Colon (tissue), 2 donors: Measurements from ENCODE around the gene MEGF6.
A peak's percentile ranks its signal among the peaks of the same experiment; 100 is the strongest.
"Not testable (repeated sequence)": the region's sequence is repeated elsewhere in the genome, so short reads cannot be mapped to it uniquely, and the experiment has no call there.

ENCODE experiments used
- FAIRE-seq: peaks from 2 replicates; lab custom pipeline; 2012; peaks lifted over from hg19 to GRCh38; lab: Jason Lieb, UNC
- donor health status: control.
- donor health status: control.

MEGF6 gene

DNA sequence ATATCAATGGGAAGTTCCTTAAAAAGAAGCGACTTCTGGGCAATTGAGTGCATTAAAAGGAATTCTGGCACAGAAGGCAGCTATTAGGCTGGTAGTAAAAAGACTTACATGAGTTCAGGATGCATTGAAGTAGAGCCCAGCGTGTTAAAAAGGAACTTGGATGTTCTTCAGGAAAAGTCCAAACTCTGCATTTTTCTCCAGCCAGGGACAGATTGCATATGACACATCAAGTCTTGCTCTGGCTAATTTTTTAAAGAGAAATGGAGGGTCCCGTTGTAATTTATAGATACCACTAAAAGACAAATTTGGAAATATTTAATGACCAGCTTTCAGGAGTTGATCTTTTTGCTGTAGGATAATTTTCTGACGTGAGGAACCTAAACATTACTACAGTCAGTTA, 14.7 kb upstream of the MEGF6 start:
- FAIRE-seq, result no peak

DNA sequence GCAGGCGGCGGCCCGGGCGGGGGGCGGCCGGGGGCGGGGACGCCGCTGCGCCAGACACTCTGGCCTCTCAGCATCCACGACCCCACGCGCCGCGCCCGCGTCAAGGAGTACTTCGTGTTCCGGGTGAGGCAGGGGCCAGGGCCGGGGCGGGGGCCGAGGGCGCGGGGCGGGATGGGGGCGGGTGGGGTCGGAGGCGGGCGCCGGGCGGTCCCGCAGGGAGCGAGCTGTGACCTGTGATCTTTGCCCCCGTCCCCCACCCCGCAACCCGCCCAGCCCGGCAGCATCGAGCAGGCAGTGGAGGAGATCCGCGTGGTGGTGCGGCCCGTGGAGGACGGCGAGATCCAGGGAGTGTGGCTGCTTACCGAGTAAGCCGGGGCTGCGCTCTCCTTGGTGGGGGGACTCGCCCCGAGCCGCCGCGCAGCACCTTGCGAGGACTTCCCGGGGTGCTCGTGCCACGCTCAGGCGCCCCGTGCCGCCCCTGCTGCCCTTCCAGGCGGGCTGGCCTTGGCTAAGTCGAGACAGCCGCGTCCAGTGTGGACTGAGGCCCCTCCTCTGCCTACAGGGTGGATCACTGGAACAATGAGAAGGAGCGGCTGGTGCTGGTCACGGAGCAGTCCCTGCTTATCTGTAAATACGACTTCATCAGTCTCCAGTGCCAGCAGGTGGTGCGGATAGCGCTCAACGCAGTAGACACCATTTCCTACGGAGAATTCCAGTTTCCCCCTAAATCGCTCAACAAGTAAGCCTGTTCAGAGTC, 14.0 kb upstream of the MEGF6 start:
- FAIRE-seq, result no peak

DNA sequence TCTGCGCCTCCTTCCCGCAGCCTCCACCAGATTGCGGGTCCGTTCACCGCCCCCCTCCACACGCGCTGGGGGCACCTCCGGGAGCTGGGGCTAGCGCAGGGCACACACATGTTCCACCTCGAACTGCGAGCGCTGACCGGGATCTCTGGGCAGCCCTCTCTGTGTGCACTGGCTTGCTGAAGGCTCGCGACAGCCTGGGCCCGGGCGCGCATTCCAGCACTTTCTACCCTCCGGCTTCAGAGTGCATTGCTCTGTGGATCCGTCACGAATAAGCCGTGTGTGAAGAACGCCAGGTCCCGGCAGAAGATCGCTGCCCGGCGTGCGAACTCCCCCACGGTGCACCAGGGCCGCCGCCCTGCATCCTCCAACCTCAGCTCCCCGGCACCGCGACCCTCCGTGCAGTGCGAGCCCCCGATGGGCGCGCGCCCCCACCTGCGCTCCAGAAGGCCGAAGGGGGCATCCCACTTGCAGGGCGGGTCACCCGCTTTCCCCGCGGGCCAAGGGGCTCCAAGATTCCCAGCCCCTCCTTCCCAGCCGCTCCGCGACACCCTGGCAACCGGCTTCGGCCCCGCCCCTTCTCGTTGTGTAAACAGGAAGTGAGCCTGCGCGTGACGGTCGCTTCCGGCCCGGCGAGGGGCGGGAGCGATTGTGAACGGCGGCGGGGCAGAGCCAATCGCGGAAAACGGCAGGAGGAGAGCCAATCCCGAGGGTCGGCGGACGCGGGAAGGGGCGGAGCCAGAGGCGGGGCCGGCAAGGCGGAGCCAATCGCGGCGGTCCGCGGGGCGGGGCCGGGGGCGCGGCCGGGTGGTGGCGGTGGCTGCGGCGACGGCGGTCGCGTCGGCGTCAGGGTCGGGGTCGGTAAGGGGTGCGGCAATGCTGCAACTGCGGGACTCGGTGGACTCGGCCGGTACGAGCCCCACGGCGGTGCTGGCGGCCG, 13.2 kb upstream of the MEGF6 start, which contains the start of gene TPRG1L:
TSS of gene TPRG1L (plus strand) at position 816 of the 937 bp plus-strand sequence. CDS start at position 874, 58 bp downstream.
- FAIRE-seq, result no peak

DNA sequence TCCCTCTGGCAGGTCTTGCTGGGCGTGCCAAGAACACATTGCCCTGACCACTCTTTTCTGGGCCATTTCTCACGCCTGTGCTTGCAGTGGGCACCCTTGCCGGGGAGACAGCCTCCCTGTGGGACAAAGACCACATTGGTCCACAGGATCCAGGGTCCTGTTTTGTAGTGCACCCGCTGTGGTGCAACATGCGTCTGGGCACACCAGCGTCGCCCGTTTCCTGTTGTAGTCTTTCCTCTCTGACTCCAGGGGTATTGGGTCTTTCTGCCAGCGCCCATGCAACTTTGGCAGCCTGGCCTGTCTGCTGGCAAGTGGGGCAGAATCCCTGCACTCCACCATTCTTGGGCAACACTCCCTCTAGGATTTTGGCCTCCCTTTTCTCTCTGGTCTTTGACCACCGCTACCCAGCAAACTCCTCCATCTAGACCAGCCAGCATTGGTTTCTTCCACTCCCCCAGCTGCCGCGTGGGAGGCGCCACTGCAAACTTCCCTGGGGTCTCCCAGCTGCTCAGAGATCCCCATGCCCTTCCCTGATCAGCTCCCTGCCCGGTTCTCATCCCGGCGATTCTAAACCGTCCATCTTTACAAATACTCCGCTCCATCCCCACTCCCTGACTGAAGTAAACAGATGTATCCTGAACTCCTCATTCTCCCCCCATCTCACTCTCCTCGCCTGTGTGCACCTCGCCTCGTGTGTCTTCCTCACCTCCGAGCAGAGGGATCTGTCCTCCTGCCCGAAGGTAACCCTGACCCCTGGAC, 12.3 kb upstream of the MEGF6 start:
- FAIRE-seq, result no peak

DNA sequence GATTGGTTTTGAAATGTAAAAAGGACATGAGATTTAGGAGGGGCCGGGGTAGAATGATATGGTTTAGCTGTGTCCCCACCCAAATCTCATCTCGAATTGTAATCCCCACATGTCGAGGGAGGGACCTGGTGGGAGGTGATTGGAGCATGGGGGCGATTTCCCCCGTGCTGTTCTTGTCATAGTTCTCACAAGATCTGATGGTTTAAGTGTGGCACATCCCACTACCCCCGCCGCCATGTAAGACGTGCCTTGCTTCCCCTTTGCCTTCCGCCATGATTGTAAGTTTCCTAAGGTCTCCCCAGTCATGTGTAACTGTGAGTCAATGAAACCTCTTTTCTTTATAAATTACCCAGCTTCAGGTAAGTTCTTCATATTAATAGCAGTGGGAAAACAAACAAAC, 10.8 kb upstream of the MEGF6 start:
- not testable (repeated sequence) for FAIRE-seq

DNA sequence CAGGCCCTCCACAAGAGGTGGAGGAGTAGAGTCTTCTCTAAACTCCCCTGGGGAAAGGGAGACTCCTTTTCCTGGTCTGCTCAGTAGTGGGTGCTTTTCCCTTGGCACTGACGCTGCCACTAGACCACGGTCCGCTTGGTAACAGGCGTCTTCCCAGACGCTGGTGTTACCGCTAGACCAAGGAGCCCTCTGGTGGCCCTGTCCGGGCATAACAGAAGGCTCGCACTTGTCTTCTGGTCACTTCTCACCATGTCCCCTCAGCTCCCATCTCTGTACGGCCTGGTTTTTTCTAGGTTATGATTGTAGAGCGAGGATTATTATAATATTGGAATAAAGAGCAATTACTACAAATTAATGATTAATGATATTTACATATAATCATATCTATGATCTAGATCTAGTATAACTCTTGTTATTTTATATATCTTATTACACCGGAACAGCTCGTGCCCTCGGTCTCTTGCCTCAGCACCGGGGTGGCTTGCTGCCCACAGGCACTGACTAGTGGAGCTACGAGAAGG, 9.9 kb upstream of the MEGF6 start:
- FAIRE-seq, result peak; percentile 76

DNA sequence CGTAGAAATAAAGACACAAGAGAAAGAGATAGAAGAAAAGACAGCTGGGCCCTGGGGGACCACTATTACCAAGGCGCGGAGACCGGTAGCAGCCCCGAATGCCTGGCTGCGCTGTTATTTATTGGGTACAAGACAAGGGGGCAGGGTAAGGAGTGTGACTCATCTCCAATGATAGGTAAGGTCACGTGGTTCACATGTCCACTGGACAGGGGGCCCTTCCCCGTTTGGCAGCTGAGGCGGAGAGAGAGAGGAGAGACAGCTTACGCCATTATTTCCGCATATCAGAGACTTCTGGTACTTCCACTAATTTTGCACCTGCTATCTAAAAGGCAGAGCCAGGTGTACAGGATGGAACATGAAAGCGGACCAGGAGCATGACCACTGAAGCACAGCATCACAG, 9.4 kb upstream of the MEGF6 start:
- no peak for FAIRE-seq

DNA sequence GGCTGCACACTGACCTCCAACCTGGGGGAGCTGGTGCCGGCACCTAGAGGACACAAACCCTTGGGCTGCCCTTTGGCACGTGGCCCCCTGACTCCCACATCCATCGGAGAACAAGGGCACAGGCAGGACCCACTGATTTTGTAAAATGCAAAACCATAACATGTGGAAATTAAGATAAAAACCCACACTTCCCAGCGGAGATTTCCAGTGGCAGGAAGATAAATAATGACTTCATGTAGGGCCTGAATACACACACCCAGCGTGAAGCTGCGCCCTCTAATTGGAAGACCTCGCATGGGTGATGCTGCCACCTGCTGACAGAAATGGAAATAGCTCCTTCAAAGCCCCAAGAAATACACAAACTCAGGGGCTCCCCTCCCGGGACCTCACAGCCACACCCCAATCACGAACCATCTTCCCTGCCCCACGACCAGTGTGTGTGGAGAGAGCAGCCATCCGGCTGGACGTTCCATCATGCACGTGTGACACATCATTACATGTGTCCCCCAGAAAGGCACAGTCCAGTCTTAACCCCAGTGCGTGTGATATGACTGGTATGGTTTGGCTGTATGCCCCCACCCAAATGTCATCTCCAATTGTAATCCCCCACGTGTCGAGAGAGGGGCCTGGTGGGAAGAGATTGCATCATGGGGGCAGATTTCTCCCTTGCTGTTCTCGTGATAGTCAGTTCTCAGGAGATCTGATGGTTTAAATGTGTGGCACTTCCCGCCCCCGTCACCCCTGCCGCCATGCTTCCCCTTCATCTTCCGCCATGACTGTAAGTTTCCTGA, 7.8 kb upstream of the MEGF6 start:
- FAIRE-seq, result no peak

DNA sequence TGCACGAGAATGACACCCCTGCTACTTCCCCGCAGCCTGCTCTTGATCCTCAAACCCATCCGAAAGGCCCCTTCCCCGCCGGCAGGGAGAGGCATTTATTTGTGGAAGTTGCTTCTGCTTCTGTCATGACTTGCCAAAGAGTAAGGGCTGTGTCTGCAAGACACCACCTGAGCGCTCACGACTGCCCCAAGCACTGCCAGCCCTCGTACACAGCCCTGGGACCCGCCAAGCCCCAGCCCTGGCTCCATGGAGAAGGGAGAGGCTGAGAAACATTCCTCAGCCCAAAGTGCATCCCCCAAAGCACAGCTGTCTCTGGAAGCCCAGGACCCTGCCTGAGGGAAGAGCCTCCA, 7.2 kb upstream of the MEGF6 start:
- no peak for FAIRE-seq

DNA sequence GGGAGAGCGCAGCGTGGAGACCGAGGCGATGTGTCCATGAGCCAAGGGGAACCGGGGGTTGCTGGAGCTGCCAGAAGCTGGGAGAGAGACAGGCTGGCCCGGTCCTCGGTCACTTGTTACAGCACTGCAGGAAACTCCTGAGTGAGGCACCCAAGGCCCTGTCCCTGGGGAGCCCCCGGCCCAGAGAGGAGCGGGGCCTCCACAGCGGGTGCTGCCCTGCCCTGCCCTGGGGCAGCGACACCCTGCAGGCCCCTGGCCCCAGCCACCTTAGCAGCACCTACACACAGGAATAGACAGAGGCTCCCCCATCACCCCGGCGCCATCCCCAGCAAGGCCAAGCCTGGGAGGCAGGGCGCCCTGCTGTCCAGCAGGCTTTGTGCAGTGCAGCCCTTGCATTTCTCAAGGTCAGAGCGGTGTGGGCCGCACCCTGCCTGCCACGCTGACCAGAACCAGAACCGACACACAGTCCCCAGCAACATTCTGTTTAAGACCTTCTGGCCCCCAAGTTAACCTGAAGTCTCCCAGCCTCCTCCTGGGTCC, 6.6 kb upstream of the MEGF6 start:
- no peak for FAIRE-seq

DNA sequence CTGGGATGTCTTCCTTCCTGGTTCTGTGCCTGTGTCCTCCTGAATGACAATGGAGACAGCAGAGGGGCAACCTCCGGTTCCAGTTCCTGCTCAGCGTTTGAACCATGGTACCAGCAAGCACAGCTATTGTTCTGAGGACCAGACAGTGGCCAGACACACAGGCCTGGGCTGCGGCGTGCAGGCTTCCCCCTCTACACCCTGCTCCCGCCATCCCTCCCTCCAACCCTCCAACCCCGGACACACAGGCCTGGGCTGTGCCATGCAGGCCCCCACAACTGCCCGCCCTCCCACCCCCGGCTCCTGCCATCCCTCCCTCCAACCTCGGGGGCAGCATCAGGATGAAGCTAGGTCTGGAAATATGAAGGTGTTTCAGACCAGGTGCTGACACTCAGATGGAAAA, 5.6 kb upstream of the MEGF6 start:
- no peak for FAIRE-seq

DNA sequence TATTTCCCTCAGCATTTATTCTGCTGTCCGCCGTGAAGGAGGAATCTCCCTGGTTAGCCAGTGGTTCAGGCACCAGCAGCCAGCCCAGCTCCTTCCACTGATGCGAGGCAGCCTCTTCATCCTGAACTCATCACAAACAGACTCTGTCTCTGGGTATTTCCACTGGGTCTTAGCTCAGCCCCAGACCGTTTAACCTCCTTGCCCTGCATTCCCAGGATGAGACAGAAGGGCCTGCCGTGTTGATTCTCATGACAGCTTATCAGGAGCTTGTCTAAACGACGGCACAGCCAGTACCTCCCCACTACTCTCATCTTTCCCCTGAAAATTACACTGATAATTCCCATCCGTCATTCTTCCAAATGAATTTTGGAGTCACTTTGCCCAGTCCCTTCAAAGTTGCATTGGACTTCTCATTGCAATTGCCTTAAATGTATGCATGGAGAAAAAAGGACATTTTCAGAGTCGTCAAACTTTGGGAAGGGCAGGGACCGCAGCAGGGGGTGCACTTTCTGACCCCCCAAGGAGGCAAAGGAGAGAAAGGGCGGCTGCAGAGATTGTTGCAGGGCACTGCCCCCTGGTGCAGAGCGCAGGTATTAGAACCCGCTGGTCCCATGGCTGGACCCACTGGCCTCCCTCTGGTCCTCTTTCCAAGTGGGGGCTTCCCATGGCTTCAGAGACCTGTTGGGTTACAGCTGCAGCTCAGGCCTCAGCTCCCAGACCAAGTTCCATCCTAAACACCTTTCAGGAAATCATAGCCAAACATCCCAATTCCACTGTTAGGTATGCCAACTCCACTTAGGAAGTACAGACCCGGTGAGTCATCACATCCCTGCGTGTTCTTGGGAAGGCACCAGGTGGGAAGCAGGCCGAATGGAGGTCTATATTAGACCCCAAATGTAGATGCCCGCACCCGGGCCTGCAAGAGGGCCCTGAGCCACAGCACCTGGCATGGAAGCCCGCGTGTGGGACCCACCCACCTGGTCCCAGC, 3.7 kb upstream of the MEGF6 start:
- FAIRE-seq, result no peak

DNA sequence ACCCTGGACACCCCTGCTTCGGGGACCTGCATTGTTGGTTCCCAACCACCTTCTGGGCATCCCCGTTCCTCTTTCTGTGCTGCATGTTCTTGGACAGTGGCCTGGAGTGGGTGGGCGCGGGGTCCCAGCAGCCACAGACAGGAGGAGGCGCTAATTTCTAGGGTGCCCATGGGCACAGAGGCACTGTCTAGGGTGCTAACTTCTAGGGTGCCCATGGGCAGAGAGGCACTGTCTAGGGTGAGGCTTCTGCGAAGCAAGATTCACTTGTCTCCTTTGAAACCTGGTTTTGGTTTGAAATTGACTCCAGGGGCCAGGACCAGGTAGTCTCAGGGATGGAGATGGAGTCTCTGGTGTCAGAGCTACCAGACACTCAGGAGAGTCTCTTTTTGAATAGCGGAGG, 815 bp upstream of the MEGF6 start:
- FAIRE-seq, result no peak

DNA sequence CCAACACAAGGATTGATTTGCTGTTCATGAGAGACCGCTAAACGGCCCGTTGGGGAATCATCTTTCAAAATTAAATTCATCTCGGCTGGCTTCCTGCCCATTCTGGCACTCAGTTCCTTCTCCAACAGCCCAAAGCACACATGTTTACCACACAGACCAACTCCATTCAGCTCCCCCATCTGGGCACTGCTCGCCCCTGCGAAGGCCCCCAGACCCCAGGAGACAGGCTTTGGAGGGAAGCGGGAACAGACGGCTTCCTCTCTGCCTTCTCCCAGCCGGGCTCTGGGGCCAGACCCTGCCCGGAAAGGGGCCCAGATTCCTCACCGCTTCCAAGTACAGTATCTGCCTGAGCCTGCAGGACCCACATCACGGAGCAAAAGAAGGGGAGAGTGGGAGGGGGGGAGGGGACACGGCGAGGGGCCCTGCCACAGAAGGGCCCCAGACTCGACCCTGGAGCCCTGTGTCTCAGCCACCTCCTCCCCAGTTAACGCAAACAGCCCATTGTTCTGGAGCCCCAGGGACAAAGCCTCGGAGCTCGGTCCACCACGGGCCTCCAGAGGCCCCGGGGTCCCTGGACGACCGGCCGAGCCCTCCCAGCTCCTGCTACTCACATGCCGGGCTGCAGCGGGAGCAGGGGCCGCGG, 660 bp downstream of the MEGF6 start:
- FAIRE-seq, result no peak

DNA sequence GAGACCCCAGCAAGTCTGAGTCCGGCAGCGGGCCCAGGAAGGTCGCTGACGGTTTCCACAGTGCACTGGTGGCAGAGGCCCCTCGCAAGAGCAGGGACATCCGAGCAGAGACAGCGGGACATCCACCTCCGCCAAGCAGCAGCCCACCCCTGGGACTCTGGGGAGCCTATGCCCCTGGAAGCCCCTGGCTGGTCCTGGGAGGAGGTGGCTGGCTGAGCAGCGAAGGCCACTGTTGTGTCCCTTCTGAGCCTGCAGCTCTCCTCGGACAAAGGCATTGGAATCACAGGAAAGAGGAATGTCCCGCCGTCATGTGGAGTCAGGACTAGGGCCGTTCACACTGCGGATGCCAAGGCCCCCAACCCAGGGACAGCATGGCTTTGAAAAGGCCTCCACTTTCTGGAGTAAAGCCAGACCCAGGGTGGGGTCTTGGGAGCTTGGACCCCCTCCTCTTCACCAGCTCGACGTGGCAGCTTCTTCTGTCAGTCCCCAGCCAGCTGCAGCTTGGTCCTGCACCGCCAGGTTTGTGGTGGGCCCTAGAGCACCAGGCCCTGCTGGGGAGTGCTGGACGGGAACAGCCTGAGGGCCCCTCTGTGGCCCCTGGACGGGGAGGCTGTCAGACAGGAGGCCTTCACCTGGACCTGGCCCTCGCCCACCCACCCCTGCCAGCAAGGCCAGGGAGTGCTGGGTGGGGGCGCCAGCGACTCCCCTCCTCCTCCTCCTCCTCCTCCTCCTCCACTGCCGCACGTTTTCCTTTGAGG, 1.4 kb downstream of the MEGF6 start:
- no peak for FAIRE-seq

DNA sequence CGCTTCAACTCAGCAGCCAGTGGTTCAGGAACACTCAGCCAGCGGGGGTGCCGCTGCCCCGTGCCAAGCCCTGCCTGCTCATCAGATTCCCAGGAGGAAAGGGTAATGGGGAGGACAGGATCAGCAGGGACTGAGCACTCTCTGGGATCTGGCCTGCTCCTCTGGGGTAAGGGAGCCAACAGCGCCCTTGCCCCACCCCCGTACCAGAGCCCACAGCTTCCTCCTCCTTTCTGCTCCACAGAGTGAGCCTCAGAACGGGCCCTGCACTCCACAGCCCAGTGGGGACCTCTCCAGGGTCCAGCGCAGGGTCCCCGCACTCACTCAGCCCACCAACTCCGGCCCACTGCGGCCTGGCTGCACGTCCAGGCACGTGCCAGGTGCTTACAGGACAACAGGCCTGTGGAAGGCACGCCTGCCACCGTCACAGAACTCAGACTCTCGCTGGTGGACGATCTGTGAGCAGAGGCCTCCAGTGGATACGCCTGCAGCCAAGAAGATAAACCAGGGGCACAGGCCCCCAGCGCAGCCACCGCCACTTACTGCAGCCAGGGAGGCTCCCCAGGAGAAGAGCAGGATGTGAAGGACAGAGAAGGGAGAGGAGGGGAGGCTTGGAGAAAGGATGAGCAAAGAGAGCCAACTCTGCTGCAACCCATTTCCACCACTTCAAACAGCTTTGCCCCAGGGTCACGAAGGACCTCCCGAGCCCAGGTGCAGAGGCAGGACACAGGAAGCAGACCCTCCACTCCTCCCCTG, 2.1 kb downstream of the MEGF6 start:
- FAIRE-seq, result no peak

DNA sequence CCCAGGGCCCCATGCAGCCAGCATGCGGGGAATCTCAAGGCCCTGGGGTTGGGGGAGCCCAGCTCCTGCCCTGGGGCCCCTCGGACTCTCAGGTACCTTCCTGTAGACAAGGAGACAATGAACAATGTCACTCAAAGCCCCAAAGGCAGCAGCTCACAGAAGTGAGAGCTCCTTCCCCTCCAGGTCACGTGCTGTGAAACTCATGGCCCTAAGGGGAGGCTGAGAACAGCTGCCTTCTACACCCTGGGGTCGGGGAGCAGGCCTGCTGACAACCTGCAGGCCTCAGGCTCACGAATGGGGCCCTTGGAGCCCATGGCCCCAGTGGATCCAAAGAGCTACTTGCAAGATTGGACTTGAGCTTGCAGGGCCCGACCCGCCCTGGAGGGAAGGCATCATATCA, 3.2 kb downstream of the MEGF6 start:
- FAIRE-seq, result no peak

DNA sequence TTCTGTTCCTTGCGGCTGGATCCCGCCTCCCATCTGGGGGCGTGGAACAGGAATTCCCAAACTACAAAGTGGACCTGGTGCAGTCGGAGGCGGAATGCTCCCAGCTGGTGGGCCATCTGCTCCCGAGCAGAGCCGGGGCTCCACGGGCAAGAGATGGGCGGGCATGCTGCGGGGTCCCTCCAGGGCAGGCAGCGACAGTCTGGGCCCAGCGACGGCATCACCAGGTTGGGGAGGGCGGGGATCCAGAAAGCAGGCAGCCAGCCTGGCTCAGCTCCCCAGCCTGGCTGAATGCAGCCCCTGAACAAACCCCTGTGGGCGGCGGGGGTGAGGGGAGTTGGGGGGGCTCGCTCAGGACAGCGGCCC, 3.6 kb downstream of the MEGF6 start:
- FAIRE-seq, result no peak
